Activated CD4-positive, alpha-beta T cell treated with anti-CD3 and anti-CD28 coated beads, Interleukin-2, amount 10 ng/mL, durations not matched to agents 7 days and 5 days (primary cell): ENCODE results near the gene TFCP2L1. TPM values are rescaled to one million over a fixed set of nuclear protein-coding genes. Genes with fewer than 3 reads are reported as not detected.

Experiments
- CTCF ChIA-PET: fragments of 350-600 bp; sonication (Branson Sonifier 250); formaldehyde crosslinking; loops from one replicate; lab custom pipeline; 2021; ENCODE audit warnings: antibody characterized with exemption; lab: Charles Lee
- POLR2A ChIA-PET: fragments of 350-600 bp; sonication (Branson Sonifier 250); formaldehyde crosslinking; loops from one replicate; lab custom pipeline; 2021; ENCODE audit warnings: antibody characterized with exemption; lab: Charles Lee
- DNase-seq: peaks from one replicate; pipeline ENCODE4 v3.0.0-alpha.2; 2020
- H3K27ac Mint-ChIP-seq: one replicate; pipeline ENCODE4 v1.8.0; 2021; ENCODE audit warnings: mild to moderate bottlenecking, moderate library complexity, mixed read lengths
- H3K27me3 Mint-ChIP-seq: one replicate; pipeline ENCODE4 v1.8.0; 2021; ENCODE audit warnings: mixed read lengths
- H3K36me3 Mint-ChIP-seq: one replicate; pipeline ENCODE4 v1.8.0; 2021; ENCODE audit warnings: low read depth, mixed read lengths
- H3K4me1 Mint-ChIP-seq: one replicate; pipeline ENCODE4 v1.8.0; 2021; ENCODE audit warnings: mixed read lengths
- H3K4me3 Mint-ChIP-seq: one replicate; pipeline ENCODE4 v1.8.0; 2021; ENCODE audit warnings: mild to moderate bottlenecking, moderate library complexity, mixed read lengths
- H3K9me3 Mint-ChIP-seq: one replicate; pipeline ENCODE4 v1.8.0; 2021; ENCODE audit warnings: mixed read lengths
- total RNA-seq, 2 experiments: library from RNA; stranded (reverse); gene quantifications; one replicate each; pipeline ENCODE4 v1.2.3, GENCODE V29; 2021

TFCP2L1 gene
- total RNA-seq, 2 experiments from 2014 or later = 0.02 TPM

DNA sequence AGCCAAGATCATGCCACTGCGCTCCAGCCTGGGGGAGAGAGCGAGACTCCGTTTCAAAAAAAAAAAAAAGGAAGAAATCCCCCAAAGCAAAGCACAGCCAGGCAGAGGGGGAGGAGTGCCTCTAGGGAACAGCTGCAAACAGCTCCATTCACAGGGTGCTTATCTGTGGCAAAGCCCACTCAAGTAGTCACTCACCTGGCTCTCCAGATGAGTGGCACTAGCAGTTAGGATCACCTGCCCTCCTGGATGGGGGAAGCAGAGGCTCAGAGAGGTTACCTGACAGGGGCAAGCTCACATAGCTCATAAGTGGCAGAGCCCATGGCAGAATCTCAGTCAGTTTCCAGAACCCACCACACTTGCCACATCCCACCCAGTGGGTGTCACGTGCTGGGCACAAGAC is 30.3 kb downstream of the TFCP2L1 start:
- no peaks in the 10 kb centered on the region for H3K4me1 Mint-ChIP-seq
- ChIA-PET POLR2A (no interaction called here), CTCF (no interaction called here)
- no peaks in the 10 kb centered on the region for H3K36me3 Mint-ChIP-seq
- DNase-seq = no peak
- H3K4me3 Mint-ChIP-seq = no peak overlapping the region
- no peak overlapping the region for H3K27ac Mint-ChIP-seq
- no peaks in the 10 kb centered on the region for H3K9me3 Mint-ChIP-seq
- H3K27me3 Mint-ChIP-seq = peaks cover 10% of the 10 kb centered on the region

DNA sequence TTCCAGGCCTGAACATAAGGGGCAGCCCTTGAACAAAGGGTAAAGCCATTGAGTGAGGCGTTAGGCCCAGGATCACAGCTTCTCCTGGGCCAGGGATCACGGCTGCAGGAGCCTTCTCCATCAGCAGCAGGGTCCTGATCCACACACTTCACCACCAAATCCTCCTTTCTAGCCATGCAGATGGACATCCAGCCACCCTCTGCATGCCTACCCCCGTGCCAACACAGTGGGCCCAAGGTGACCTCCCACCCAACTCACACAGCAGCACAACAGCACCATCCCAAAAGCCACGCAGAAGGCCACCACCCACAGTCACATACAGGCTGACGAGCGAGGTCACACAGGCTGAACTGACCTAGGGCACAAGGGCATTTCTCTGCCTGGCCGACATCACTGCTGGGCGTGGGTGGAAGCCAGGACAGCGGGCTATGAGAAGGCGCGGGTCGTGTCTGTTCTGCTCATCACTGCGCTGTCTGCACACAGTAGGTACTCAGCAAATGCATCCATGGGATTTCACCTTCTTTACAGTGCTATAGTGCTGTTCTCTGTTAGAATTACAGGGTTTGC is 31.2 kb downstream of the TFCP2L1 start:
- no peak for DNase-seq
- H3K27ac Mint-ChIP-seq = no peak overlapping the region
- POLR2A ChIA-PET = no interaction called here
- H3K36me3 Mint-ChIP-seq = no peaks in the 10 kb centered on the region
- H3K4me1 Mint-ChIP-seq = no peaks in the 10 kb centered on the region
- no peak overlapping the region for H3K4me3 Mint-ChIP-seq
- H3K9me3 Mint-ChIP-seq = no peaks in the 10 kb centered on the region
- CTCF ChIA-PET = no interaction called here
- H3K27me3 Mint-ChIP-seq = peaks cover 10% of the 10 kb centered on the region

DNA sequence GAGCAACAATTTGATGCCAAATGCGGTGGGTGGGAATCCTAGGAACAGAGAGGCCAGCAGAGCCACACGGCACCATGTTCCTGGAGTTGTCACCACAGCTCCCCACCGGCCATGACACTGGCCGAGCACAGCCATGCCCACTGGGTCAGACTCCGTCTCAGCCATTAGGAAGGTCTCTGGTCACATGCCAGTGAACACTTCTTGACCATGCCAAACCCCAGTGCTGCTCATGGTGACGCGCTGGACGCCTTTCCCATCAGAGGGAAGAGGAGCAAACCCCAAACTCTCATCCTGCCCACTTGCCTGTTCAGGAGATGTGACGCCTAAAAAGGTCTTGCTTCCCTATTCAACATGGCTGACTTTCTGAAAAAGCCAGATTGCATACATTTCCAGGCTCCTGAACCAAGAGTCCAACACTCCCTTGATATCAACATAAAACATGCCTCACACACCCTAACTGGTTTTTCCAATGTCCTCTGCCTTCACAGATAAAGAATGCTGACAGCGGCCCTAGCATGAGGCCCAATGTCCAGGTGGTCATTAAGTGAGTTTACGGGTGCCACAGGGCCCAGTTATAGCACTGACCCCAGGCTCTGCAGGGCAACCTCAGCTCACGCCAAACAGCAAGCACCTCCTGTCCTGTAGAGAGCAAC is 31.9 kb downstream of the TFCP2L1 start:
- POLR2A ChIA-PET = no interaction called here
- Mint-ChIP-seq H3K27ac (no peak overlapping the region), H3K4me3 (no peak overlapping the region), H3K4me1 (no peaks in the 10 kb centered on the region), H3K27me3 (peaks cover 5% of the 10 kb centered on the region), H3K36me3 (no peaks in the 10 kb centered on the region), H3K9me3 (no peaks in the 10 kb centered on the region)
- DNase-seq = no peak
- CTCF ChIA-PET = no interaction called here

DNA sequence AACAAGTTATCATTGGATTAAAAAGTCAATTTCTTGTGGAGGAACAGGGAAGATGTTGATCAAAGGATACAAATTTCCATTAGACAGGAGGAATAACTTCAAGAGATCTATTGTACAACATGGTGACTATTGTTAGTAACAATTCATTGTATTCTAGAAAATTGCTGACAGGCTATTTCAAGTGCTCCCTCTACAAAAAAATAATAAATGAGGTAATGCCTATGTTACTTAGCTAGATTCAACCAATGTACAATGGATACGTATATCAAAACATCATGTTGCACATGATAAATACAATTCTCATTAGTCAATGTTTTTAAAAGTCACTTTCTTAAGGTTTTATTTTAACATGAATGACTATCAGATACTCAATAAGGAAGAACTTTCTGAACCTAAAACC is 33.5 kb downstream of the TFCP2L1 start:
- no peak for DNase-seq
- H3K36me3 Mint-ChIP-seq = no peaks in the 10 kb centered on the region
- POLR2A ChIA-PET = no interaction called here
- no peak overlapping the region for H3K27ac Mint-ChIP-seq
- H3K27me3 Mint-ChIP-seq = no peaks in the 10 kb centered on the region
- CTCF ChIA-PET = no interaction called here
- no peak overlapping the region for H3K4me3 Mint-ChIP-seq
- no peaks in the 10 kb centered on the region for H3K9me3 Mint-ChIP-seq
- no peaks in the 10 kb centered on the region for H3K4me1 Mint-ChIP-seq

DNA sequence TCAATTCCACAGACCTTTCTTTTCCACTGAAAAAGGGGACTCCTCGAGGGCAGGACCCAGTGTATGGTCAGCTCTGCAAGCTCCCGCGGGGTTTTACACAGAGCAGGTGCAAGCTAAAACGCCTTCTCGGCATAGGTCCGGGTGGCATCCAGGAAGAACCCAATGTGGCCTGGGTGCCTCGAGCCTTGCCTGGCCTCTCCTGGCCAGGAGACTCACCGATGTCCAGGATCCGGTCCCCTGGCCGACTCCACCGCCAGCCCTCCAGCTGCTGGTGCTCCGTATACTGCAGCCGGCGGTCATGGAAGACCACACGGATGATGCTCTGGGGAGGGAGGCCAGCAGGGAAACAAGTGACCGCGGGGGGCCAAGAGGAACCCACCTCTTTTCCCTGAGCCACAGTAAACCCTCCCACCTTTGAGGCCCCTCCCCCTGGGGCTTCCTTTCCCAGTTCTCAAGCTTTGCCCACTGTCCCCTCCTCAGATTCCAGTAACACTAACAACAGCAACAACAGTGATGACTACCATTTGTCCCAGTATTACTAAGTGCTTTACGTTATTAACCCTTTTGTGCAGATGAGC is 36.1 kb downstream of the TFCP2L1 start:
- ChIA-PET CTCF (interaction anchor here (0.6 to 1.4 kb wide), 2 partner anchors 11 to 82 kb away, joined by 3 to 9 read pairs; no protein-coding TSS in a partner anchor), POLR2A (no interaction called here)
- H3K4me1 Mint-ChIP-seq = no peaks in the 10 kb centered on the region
- H3K27me3 Mint-ChIP-seq = no peaks in the 10 kb centered on the region
- no peak overlapping the region for H3K4me3 Mint-ChIP-seq
- no peak for DNase-seq
- no peak overlapping the region for H3K27ac Mint-ChIP-seq
- H3K36me3 Mint-ChIP-seq = no peaks in the 10 kb centered on the region
- no peaks in the 10 kb centered on the region for H3K9me3 Mint-ChIP-seq

DNA sequence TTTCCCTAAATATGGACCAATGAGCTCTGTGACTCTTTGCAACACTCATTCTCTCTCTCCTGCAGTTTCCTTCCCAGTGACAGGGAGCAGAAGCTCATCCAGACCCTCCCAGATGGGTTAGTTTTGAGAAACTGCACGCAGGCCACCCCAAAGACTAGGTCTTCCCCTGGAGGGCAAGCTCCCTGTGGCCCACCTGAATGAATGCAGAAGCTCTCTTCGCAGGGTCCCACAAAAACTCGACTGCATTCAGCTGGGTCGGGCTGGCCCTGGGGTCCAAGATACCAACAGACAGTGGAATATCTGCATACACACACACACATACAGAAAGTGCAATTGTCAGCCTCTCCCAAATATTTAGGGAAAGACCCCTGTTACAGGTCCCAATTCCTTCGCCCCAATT is 37.0 kb downstream of the TFCP2L1 start:
- DNase-seq = no peak
- Mint-ChIP-seq H3K27ac (no peak overlapping the region), H3K27me3 (no peaks in the 10 kb centered on the region), H3K36me3 (no peaks in the 10 kb centered on the region), H3K9me3 (no peaks in the 10 kb centered on the region), H3K4me3 (no peak overlapping the region), H3K4me1 (no peaks in the 10 kb centered on the region)
- POLR2A ChIA-PET = no interaction called here
- CTCF ChIA-PET = interaction anchor here (1.4 kb wide), 1 partner anchor 10 kb away, joined by 3 read pairs; no protein-coding TSS in a partner anchor

DNA sequence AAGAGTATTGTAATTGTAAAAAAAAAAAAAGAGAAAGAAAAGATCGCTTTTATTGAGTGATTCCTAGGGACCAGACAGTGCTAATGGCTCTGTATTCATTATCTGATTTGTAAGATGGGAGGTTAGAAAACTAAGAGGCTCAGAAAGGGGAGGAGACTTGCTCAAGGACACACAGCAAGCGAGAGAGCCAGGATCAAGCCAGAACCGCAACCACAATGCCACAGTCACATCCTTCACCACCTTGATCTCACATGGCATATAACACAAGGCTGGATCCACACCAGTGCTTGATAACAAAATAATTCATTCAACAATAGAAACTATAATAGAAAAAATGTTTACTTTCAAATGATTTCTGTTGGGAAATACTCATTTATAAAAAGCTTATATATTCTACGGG is 37.5 kb downstream of the TFCP2L1 start:
- H3K4me3 Mint-ChIP-seq = no peak overlapping the region
- POLR2A ChIA-PET = no interaction called here
- CTCF ChIA-PET = interaction anchor here (1.4 kb wide), 1 partner anchor 10 kb away, joined by 3 read pairs; no protein-coding TSS in a partner anchor
- no peak overlapping the region for H3K27ac Mint-ChIP-seq
- no peaks in the 10 kb centered on the region for H3K36me3 Mint-ChIP-seq
- DNase-seq = no peak
- H3K27me3 Mint-ChIP-seq = no peaks in the 10 kb centered on the region
- no peaks in the 10 kb centered on the region for H3K4me1 Mint-ChIP-seq
- H3K9me3 Mint-ChIP-seq = no peaks in the 10 kb centered on the region

DNA sequence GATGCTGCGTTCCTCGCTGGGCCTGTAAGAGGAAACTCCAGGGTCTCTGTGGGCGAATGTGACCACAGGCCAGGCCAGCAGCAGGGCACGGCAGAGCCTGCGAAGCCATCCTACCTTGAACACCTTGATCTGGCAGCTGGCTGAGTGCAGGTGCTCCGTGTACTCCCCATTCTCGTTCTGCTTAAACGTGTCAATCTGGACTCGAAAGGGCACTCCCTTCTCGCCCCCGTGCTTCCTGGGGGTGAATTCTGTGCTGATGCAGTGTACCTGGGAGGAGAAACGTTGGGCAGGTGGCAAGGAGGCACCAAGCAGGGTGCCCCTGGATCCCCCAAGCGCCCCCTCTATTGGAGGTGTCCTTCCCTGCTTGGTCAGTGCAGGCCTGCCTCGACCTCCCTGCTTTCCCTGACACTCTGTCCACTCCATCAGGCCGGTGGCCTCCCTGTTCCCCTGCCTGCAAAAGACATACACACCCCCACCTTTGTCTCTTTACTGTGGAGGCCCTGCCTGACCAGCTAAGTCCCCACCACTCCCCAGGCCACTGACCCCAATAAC is 38.2 kb downstream of the TFCP2L1 start:
- Mint-ChIP-seq H3K27me3 (no peaks in the 10 kb centered on the region), H3K36me3 (no peaks in the 10 kb centered on the region), H3K27ac (no peak overlapping the region), H3K4me3 (no peak overlapping the region), H3K9me3 (no peaks in the 10 kb centered on the region), H3K4me1 (no peaks in the 10 kb centered on the region)
- ChIA-PET POLR2A (no interaction called here), CTCF (no interaction called here)
- no peak for DNase-seq

DNA sequence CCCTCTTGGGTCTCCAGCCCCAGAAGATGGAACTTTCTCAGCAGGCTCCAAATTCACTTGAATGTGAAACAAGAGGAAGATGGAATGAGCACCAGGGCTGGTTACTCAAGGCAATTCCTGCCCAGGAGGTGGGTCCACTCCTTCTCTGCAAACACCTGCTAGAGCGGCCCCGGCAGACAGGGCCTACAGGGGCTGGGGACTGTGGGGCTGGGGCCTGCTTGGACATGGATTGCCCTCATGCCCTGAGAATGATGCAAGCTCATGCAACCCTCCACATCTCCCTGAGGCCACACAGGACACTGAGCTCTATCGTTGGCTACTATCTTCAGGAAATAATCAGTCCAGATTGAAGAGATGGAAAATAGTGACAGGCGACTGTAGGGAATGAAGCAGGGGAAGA is 39.1 kb downstream of the TFCP2L1 start:
- no peaks in the 10 kb centered on the region for H3K36me3 Mint-ChIP-seq
- H3K27ac Mint-ChIP-seq = no peak overlapping the region
- no peak for DNase-seq
- no peaks in the 10 kb centered on the region for H3K9me3 Mint-ChIP-seq
- no peak overlapping the region for H3K4me3 Mint-ChIP-seq
- CTCF ChIA-PET = no interaction called here
- H3K4me1 Mint-ChIP-seq = no peaks in the 10 kb centered on the region
- H3K27me3 Mint-ChIP-seq = no peaks in the 10 kb centered on the region
- POLR2A ChIA-PET = no interaction called here

DNA sequence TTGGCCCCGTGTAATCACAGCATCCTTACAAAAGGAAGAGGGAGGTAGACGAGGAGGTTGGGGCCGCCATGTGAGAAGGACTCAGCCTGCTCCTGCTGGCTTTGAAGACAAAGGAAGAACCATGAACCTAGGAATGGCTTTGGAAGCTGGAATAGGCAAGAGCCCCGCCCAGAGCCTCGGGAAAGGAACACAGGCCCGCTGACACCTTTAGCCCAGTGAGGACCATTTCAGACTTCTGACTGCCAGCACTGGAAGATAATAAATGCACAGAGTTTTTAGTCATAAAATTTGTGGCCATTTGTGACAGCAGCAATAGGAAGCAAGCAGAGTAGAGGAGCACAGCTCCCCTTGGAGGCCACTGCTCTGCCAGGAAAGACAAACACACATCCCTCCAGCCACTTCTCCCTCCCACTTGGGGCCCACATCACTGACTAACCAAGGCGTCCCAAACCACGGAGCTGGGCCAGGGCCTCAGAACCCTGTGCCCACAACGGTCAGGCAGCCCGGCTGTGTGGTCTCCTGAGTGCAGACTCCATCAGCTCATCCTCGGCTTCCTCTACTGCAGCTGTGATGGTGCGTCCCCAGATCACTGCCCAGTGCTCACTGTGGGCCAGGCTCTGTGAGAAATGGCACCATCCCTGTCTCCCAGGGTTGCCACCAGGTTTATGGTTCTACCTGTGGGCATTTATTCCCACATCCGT is 39.7 kb downstream of the TFCP2L1 start:
- ChIA-PET CTCF (interaction anchor here (0.6 kb wide), 1 partner anchor 834 kb away, joined by 4 read pairs; no protein-coding TSS in a partner anchor), POLR2A (no interaction called here)
- H3K27ac Mint-ChIP-seq = no peak overlapping the region
- H3K4me1 Mint-ChIP-seq = no peaks in the 10 kb centered on the region
- no peaks in the 10 kb centered on the region for H3K9me3 Mint-ChIP-seq
- no peaks in the 10 kb centered on the region for H3K36me3 Mint-ChIP-seq
- no peaks in the 10 kb centered on the region for H3K27me3 Mint-ChIP-seq
- no peak overlapping the region for H3K4me3 Mint-ChIP-seq
- no peak for DNase-seq

DNA sequence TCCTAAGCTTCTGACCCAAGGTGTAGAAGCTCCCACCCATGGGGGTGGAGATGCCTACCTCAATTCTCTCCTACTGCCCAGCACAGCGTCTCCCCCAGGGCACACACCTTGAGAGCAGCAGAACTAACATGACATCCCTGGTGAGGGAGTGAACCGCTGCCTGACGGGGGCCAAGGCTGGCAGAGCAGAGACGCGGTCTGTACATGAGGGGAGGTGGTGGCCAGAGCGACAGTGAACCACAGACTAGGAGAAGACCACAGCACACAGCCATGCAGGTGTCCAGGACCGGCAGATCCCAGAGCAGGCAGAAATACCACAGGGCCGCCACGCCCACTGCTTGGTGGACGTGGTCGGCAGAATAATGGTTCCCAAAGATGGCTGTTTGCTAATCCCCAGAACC is 40.4 kb downstream of the TFCP2L1 start:
- Mint-ChIP-seq H3K9me3 (no peaks in the 10 kb centered on the region), H3K4me3 (no peak overlapping the region), H3K27me3 (no peaks in the 10 kb centered on the region), H3K4me1 (no peaks in the 10 kb centered on the region), H3K27ac (no peak overlapping the region), H3K36me3 (no peaks in the 10 kb centered on the region)
- POLR2A ChIA-PET = no interaction called here
- CTCF ChIA-PET = no interaction called here
- DNase-seq = no peak

DNA sequence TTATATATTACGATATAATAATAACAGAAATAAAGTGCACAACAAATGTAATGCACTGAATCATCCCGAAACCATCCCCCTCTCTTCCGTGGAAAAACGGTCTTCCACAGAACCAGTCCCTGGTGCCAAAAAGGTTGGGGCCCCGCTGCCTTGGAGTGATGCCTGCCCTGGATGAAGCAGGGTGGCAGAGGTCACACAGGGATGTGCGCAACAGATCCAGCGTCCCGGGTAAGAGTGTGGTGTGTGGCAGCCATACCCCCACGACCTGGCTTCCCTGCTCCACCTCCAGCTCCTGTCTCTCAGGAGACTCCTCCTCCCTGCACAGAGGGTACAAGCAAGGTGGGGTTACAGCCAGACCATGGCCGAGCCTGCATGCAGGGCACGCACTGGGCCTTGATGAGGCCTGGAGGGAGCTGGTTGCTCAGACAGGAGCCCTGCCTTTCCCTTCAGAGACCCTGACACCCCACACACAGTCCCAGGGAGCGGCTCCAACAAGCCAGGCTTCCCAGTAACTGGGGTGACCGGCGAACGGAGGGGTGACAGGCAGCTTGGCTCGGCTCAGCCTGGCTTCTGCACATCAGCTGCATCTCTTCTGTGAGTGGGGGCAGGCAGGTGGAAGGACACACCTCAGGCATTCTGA is 41.1 kb downstream of the TFCP2L1 start:
- CTCF ChIA-PET = no interaction called here
- Mint-ChIP-seq H3K36me3 (no peaks in the 10 kb centered on the region), H3K27me3 (no peaks in the 10 kb centered on the region), H3K27ac (no peak overlapping the region), H3K9me3 (no peaks in the 10 kb centered on the region), H3K4me3 (no peak overlapping the region), H3K4me1 (no peaks in the 10 kb centered on the region)
- no peak for DNase-seq
- POLR2A ChIA-PET = no interaction called here
